ENCODE data around the gene FXYD5.

- TF ChIP-seq CTCF (IDR thresholded peaks at IDR 0.05), result no peak
- TF ChIP-seq POLR2A (IDR thresholded peaks at IDR 0.05), result no peak
These were observed 37.4 kb upstream of the FXYD5 start for GRCh38 chr19:35117116-35117515.

Data from Peyer's patch (tissue), 4 donors.